HepG2 (cell line): ENCODE data around the gene C1orf198. TPM values are rescaled to one million over a fixed set of nuclear protein-coding genes. Genes with fewer than 3 reads are reported as not detected.

Source experiments
- ATAC-seq: fragments of 200-7000 bp; cut with Tn5 transposase; 3 replicates; pipeline ENCODE4 v1.9.1; 2020; ENCODE audit warnings: mild to moderate bottlenecking, moderate library complexity
- BruUV-seq: library from RNA; stranded (reverse); fragments of 400-500 nt; replicated peaks from 2 replicates; lab custom pipeline; 2021; lab: Mats Ljungman, UMichigan
- CTCF ChIA-PET: fragments of 300-600 bp; formaldehyde crosslinking; extraction: SDS; loops from one replicate; lab custom pipeline; 2021; ENCODE audit warnings: low total read pairs, inconsistent platforms, low intra/inter-chr PET ratio; lab: Yijun Ruan, JAX
- POLR2A ChIA-PET: fragments of 350-600 bp; sonication (Branson Sonifier 250); formaldehyde crosslinking; loops from one replicate; lab custom pipeline; 2020; ENCODE audit warnings: antibody characterized with exemption, inconsistent platforms; lab: Yijun Ruan, JAX
- DNase-seq: peaks from one replicate; pipeline ENCODE4 v3.0.0-alpha.2; 2015; ENCODE audit warnings: low spot score
- FAIRE-seq: peaks from 3 replicates; lab custom pipeline; 2011; peaks lifted over from hg19 to GRCh38; lab: Jason Lieb, UNC
- H2AFZ ChIP-seq: one replicate; pipeline ENCODE4 v1.6.1; 2011; ENCODE audit warnings: low read length, inconsistent platforms
- H3K27ac ChIP-seq: fragments of 300-600 bp; 3 replicates; pipeline ENCODE4 v1.8.0; 2011; ENCODE audit warnings: mixed run types, mild to moderate bottlenecking, mixed read lengths, low read length, inconsistent platforms; ENCODE audit not compliant: insufficient read depth; ENCODE audit errors: extremely low read length
- H3K27me3 ChIP-seq, 2 experiments: fragments of 200-600 bp in 1 of 2; 2 replicates in 1 of 2; 3 replicates in 1 of 2; pipeline versions ENCODE4 v1.6.0 to v1.8.0; 2011; ENCODE audit warnings: low read length in 2 of 2, mild to moderate bottlenecking in 2 of 2, moderate library complexity in 2 of 2, inconsistent platforms in 1 of 2; ENCODE audit not compliant: insufficient read depth in 2 of 2, control insufficient read depth in 1 of 2
- H3K36me3 ChIP-seq, 2 experiments: fragments of 200-600 bp in 1 of 2; replicated peaks in 1 of 2; 2 replicates in 1 of 2; 3 replicates in 1 of 2; pipeline versions ENCODE4 v1.5.1 to v1.8.0; 2011; ENCODE audit warnings: low read length in 2 of 2, inconsistent platforms in 1 of 2; ENCODE audit not compliant: insufficient read depth in 2 of 2, control insufficient read depth in 1 of 2
- H3K4me1 ChIP-seq: 2 replicates; pipeline ENCODE4 v1.5.1; 2012; ENCODE audit warnings: low read length, inconsistent platforms; ENCODE audit not compliant: insufficient read depth
- H3K4me2 ChIP-seq: 2 replicates; pipeline ENCODE4 v1.6.0; 2011; ENCODE audit warnings: low read depth, low read length, inconsistent platforms
- H3K4me3 ChIP-seq, 3 experiments: fragments of 200-600 bp in 1 of 3; sonication (generic), shearing (Covaris generic) in 1 of 3; replicated peaks in 1 of 3; 2 replicates each; pipeline ENCODE4 v1.5.1; 2011 to 2016; ENCODE audit warnings: low read length in 3 of 3, inconsistent platforms in 2 of 3, low read depth in 2 of 3, mild to moderate bottlenecking in 2 of 3, control low read depth in 1 of 3, mixed read lengths in 1 of 3; ENCODE audit not compliant: insufficient read depth in 1 of 3
- H3K79me2 ChIP-seq: one replicate; pipeline ENCODE4 v1.6.1; 2011; ENCODE audit warnings: low read length, inconsistent platforms; ENCODE audit not compliant: insufficient read depth
- H3K9ac ChIP-seq: 2 replicates; pipeline ENCODE4 v1.6.0; 2011; ENCODE audit warnings: mild to moderate bottlenecking, low read depth, low read length, inconsistent platforms; ENCODE audit not compliant: insufficient read depth
- H3K9me3 ChIP-seq: 2 replicates; pipeline ENCODE4 v1.5.1; 2012; ENCODE audit warnings: mild to moderate bottlenecking, low read length
- H4K20me1 ChIP-seq: 2 replicates; pipeline ENCODE4 v1.6.0; 2011; ENCODE audit warnings: inconsistent platforms, mild to moderate bottlenecking, low read length, moderate library complexity; ENCODE audit not compliant: insufficient read depth
- BCLAF1 ChIP-seq: fragments of 450-650 bp; IDR thresholded peaks from 2 replicates; pipeline ENCODE4 v1.6.1; 2017; ENCODE audit warnings: mild to moderate bottlenecking
- CEBPB ChIP-seq: IDR thresholded peaks from 2 replicates; pipeline ENCODE4 v1.6.1; 2011; ENCODE audit warnings: low read depth, low read length, improper control_type of control experiment, borderline replicate concordance
- CENPT ChIP-seq: sonication (generic); formaldehyde crosslinking; IDR thresholded peaks from 2 replicates; pipeline ENCODE4 v1.8.0; 2022; ENCODE audit warnings: low read depth, mild to moderate bottlenecking, moderate library complexity, missing genetic modification reagents
- CHD2 ChIP-seq: IDR thresholded peaks from 2 replicates; pipeline ENCODE4 v1.6.1; 2011; ENCODE audit warnings: low read depth, low read length, improper control_type of control experiment
- DBP ChIP-seq: sonication (generic); formaldehyde crosslinking; IDR thresholded peaks from 2 replicates; pipeline ENCODE4 v1.4.0; 2020; ENCODE audit warnings: missing genetic modification reagents; ENCODE audit errors: not compliant biosample characterization
- FOXK1 ChIP-seq: sonication (generic); formaldehyde crosslinking; IDR thresholded peaks from 2 replicates; pipeline ENCODE4 v1.4.0; 2020; ENCODE audit warnings: low read depth, missing genetic modification reagents, borderline replicate concordance
- IKZF1 ChIP-seq: fragments of 450-650 bp; IDR thresholded peaks from 2 replicates; pipeline ENCODE4 v1.7.1; 2016
- ISX ChIP-seq: sonication (generic); formaldehyde crosslinking; conservative IDR thresholded peaks from 2 replicates; pipeline ENCODE4 v1.5.0; 2020; ENCODE audit warnings: missing genetic modification reagents
- MAZ ChIP-seq, 2 experiments: sonication (generic) in 1 of 2; formaldehyde crosslinking in 1 of 2; IDR thresholded peaks; 2 replicates each; pipeline versions ENCODE4 v1.5.0 to v1.6.1; 2012 to 2020; ENCODE audit warnings: low read depth in 2 of 2, mild to moderate bottlenecking in 2 of 2, borderline replicate concordance in 1 of 2, improper control_type of control experiment in 1 of 2, low read length in 1 of 2, missing genetic modification reagents in 1 of 2, moderate library complexity in 1 of 2
- MED1 ChIP-seq: sonication (generic); formaldehyde crosslinking; IDR thresholded peaks from 2 replicates; pipeline ENCODE4 v1.4.0; 2020; ENCODE audit warnings: missing genetic modification reagents
- NFE2 ChIP-seq: sonication (generic); formaldehyde crosslinking; IDR thresholded peaks from 2 replicates; pipeline ENCODE4 v1.4.0; 2020; ENCODE audit warnings: missing genetic modification reagents
- PAF1 ChIP-seq: IDR thresholded peaks from 2 replicates; pipeline ENCODE4 v1.6.1; 2016; ENCODE audit warnings: missing genetic modification reagents, missing compliant biosample characterization
- RNF219 ChIP-seq: sonication (generic); formaldehyde crosslinking; IDR thresholded peaks from 2 replicates; pipeline ENCODE4 v1.5.0; 2020; ENCODE audit warnings: mild to moderate bottlenecking, missing genetic modification reagents
- TCF12 ChIP-seq, 2 experiments: fragments of 450-650 bp in 1 of 2; sonication (generic) in 1 of 2; formaldehyde crosslinking in 1 of 2; IDR thresholded peaks; 2 replicates each; pipeline versions ENCODE4 v1.6.1 to v1.8.0; 2017 to 2022; ENCODE audit warnings: antibody characterized with exemption in 1 of 2, mild to moderate bottlenecking in 1 of 2, missing genetic modification reagents in 1 of 2, moderate library complexity in 1 of 2
- ZBTB7B ChIP-seq: sonication (generic); formaldehyde crosslinking; IDR thresholded peaks from 2 replicates; pipeline ENCODE4 v1.4.0; 2020; ENCODE audit warnings: missing genetic modification reagents
- ZNF124 ChIP-seq: sonication (generic); formaldehyde crosslinking; IDR thresholded peaks from 2 replicates; pipeline ENCODE4 v1.4.0; 2020; ENCODE audit warnings: missing genetic modification reagents
- ZNF672 ChIP-seq: sonication (generic); formaldehyde crosslinking; IDR thresholded peaks from 2 replicates; pipeline ENCODE4 v1.8.1; 2022; ENCODE audit warnings: missing genetic modification reagents
- ZNF879 ChIP-seq: sonication (generic); formaldehyde crosslinking; IDR thresholded peaks from 2 replicates; pipeline ENCODE4 v1.8.1; 2023; ENCODE audit warnings: missing genetic modification reagents
- WGBS: methylation state at CpG from one replicate; pipeline ENCODE4 v1.1.6; 2017; ENCODE audit warnings: low lambda C conversion rate; 5-methylcytosine and 5-hydroxymethylcytosine counted together
- in situ Hi-C: cut with HindIII; loops from 2 replicates; pipeline ENCODE4 v1.10.0; 2017; ENCODE audit warnings: low pct_unique_long_range_greater_than_20kb; ENCODE audit not compliant: extremely low pct_ligation_motif_present
- intact Hi-C: fragments of 100-400 bp; cut with micrococcal nuclease; formaldehyde crosslinking; loops from one replicate; pipeline ENCODE4 v1.10.0; 2022; ENCODE audit not compliant: unreplicated experiment
- polyA plus RNA-seq, 8 experiments: library from polyadenylated mRNA; depleted of rRNA in 3 of 8; stranded (reverse) in 7 of 8; unstranded in 1 of 8; fragments of >200 nt; fragmentation: Illumina TruSeq in 4 of 8; extraction: Trizol in 4 of 8; gene quantifications; 2 replicates each; pipeline versions ENCODE4 v1.2.1 to v1.2.3, GENCODE V29; 2011 to 2016; ENCODE audit warnings: low read depth in 4 of 8, missing spikeins in 1 of 8, mixed read lengths in 1 of 8; ENCODE audit not compliant: insufficient read depth in 1 of 8
- total RNA-seq, 5 experiments: library from RNA; depleted of rRNA; stranded (reverse); fragments of >200 nt; fragmentation: Illumina TruSeq; extraction: Trizol; gene quantifications; 2 replicates each; pipeline ENCODE4 v1.2.3, GENCODE V29; 2016; ENCODE audit warnings: low read depth in 1 of 5

The C1orf198 gene
- total and polyA plus RNA-seq, 2 of the 13 experiments (the other 11 are each of a cell fraction or from before 2014, with no cell fraction given): 12.7 to 13.4 TPM

- TF ChIP-seq RNF219 (CRISPR knock-in tag) (no peak), MAZ (IDR thresholded peaks at IDR 0.05; ENCODE audit: borderline replicate concordance, low read depth, low read length) (no peak), MAZ (CRISPR knock-in tag; IDR thresholded peaks at IDR 0.05; ENCODE audit: low read depth) (no peak)
Observed at GRCh38 chr1:230794871-230795605, 73.3 kb downstream of the C1orf198 start (continued).

GRCh38 chr1:230794431-230794830, 73.9 kb downstream of the C1orf198 start:
- 72% methylated on average over 3 of the region's 5 CpGs for WGBS
- CTCF ChIA-PET: no interaction called here
- no peak overlapping the region for H3K27ac ChIP-seq
- TF ChIP-seq FOXK1 (CRISPR knock-in tag) (no peak), ZBTB7B (CRISPR knock-in tag) (no peak), DBP (no peak), ZNF124 (no peak), NFE2 (CRISPR knock-in tag) (no peak), ZNF879 (CRISPR knock-in tag) (no peak), CEBPB (no peak), PAF1 (CRISPR knock-in tag) (no peak), CENPT (CRISPR knock-in tag) (no peak), ZNF672 (CRISPR knock-in tag) (no peak), TCF12 (IDR thresholded peaks at IDR 0.05) (no peak), TCF12 (CRISPR knock-in tag; IDR thresholded peaks at IDR 0.05) (no peak), CHD2 (no peak), IKZF1 (no peak), ISX (CRISPR knock-in tag) (no peak), MED1 (CRISPR knock-in tag) (no peak), BCLAF1 (no peak)

More at GRCh38 chr1:230794431-230794830, 73.9 kb downstream of the C1orf198 start:
- intact Hi-C loops: no loop called here
- Histone ChIP-seq H3K4me1 (peaks cover 34% of the 10 kb centered on the region), H3K36me3 (no peaks in the 10 kb centered on the region), H4K20me1 (no peaks in the 10 kb centered on the region), H2AFZ (no peak overlapping the region), H3K79me2 (no peaks in the 10 kb centered on the region), H3K9ac (no peak overlapping the region), H3K4me2 (no peak overlapping the region), H3K9me3 (no peaks in the 10 kb centered on the region), H3K27me3 (peaks cover 0 to 6% of the 10 kb centered on the region in 2 experiments; a peak in 1 of 5 replicates), H3K4me3 (no peak overlapping the region)
- POLR2A ChIA-PET: no interaction called here
- no TSS peak for BruUV-seq
- no peak for FAIRE-seq
- in situ Hi-C loops: loop anchor here (25.0 kb wide), 1 partner anchor 418 kb away; no protein-coding TSS in a partner anchor
- ATAC-seq: no peak
- DNase-seq: no peak
